HG03520 (cell line): Measurements from ENCODE around the gene SHISA9.

Experiments used
- ATAC-seq: cut with Tn5 transposase; IDR thresholded peaks from one replicate; pipeline ENCODE4 v1.9.1; 2021; ENCODE audit warnings: mild to moderate bottlenecking, moderate library complexity; ENCODE audit not compliant: unreplicated experiment

Gene SHISA9

DNA sequence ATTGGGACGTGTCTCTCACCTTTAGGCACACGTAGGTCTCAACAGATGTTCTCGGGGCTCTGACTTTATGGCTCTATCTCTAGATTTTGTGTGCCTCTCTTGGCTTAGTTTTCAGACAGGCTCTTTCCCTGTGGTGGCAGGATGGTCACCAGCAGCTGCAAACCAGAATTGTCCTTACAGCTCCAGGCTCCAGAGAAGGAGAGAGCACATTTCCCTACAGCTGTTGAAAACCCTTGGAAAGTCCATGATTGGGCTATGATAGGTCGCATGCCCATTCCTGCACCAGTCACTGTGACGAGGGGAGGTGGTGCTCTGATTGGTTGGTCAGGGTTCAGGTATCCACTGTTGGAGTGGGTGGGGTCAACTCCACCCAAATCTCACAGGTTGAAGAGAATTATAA, 41.5 kb downstream of the SHISA9 start:
- ATAC-seq, result no peak

DNA sequence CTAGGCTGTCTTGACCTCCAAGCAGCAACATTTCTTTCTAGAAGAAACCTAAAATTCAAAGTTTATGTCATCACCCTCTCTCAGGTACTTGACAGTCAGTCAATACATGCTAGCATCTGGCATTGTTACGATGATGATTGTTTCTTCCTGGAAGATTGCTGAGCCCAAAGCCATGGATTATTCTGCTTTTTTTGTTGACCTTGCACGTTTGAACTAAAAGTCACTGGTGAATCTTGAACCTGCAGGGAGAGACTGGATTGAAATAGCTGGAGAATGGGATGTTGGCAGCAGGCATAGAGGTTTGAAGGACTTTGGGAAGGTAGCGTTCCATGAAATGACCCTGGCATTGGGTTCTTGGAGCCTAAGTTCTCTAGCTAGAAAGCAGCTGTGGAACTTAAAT, 42.9 kb downstream of the SHISA9 start:
- no peak for ATAC-seq

DNA sequence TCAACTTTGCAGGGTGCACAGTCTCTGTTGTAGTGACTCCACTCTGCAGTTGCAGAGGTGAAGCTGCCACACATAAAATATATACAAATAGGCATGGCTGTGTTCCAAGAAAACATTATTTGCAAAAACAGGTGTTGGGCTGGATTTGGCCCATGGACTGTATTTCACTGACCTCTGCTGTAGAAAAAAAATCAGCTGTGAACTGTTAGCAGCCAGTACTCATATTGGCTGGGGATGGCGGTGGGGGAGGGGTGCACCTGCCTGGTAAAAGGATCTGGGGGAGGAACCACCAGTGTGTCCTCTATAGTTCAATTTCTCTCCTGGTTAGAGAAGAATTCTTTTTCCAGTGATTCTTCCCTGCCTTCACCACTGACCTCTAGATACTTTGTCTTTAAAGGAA, 50.0 kb downstream of the SHISA9 start:
- ATAC-seq, result no peak

DNA sequence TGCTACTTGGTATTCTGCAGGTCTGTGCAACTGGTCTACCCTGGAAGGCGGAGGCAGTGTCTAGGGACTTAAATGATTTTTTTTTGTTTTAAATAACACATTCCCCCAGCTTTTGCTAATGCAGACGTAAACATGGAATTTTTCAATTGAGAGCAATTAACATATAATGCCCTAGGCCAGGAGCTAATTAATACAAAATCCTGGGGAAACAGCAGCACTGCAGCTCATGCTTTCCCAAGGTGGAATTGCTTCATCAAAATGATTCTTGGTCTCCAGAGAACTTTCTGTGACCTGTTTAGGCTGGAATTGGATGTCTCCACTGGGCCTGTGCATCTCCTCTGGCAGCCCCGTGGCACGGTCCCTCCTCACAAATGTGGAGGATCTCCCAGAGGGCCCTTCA, 50.6 kb downstream of the SHISA9 start:
- no peak for ATAC-seq

DNA sequence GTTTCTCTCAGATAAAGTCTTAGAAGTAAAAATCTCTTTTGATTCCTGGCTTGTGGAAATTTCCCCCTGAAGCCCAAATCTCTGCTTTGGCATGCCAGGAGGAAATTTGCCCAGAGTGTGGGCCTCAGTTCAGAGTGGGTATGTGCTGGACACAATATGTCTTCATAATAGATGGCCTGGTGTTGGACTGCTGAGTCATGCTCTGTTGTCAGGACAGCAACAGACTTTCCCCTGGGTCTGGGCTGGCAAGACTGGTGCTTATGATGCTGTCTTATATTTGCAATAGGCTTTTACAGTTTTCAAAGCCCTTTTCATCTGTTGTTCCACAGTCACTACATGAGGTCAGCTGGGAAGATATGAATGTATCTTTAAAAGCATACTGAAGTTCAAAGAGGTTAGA, 57.0 kb downstream of the SHISA9 start:
- no peak for ATAC-seq

DNA sequence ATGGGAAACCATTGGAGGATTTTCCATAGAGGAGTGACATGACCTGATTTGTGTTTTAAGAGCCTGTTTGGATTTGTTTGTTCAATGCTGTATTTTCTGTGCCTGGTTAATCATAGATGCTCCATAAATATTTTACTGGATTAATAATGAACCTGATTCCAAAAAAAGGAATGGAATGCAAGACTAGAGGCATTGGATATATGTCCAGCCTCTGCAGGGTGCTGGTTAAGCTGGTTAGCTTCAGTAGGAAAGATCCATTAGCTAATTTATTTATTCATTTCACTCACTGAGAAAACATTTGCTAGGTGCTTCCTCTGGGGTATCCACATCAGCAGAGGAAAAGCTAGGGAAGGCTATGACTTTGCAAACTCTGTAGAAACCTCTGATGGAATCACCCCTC, 57.7 kb downstream of the SHISA9 start:
- ATAC-seq, result no peak

DNA sequence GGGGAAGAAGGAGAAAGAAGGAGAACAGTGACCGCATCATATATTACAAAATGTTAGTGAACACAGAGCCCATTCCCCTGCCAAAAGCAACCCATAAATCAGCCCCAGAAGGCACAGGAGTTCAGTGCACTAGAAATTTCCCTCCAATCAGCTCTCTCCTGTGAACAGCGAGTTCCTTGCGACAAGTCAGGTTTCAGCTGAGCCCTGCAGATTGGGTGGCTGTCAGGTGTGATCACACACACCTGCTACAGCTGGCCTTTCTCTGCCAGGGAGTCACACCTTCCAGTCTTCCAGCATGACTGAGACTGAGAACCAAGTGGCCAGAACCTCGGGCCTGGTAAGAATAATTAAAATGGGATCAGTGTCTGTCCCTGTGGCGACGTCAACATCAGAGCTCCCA, 60.2 kb downstream of the SHISA9 start:
- no peak for ATAC-seq

DNA sequence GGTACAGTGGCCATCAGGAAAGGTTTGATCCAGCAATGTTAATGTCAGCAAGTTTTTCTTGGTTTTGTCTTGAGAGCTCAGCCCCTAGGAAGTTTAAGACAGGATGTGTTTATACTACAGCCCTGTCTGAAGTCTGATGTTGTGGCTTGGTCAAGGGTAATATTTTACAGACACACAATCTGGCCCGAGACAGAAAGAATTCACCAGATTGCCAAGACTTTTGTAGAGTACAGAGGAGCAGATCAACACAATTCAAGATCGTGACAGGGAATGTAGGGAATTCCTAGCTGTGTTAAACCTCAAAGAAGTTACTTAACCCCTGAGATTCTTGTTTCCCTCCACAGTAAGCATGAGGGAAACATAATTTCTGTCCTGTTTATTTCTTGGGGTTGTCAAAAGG, 63.1 kb downstream of the SHISA9 start:
- ATAC-seq, result no peak

DNA sequence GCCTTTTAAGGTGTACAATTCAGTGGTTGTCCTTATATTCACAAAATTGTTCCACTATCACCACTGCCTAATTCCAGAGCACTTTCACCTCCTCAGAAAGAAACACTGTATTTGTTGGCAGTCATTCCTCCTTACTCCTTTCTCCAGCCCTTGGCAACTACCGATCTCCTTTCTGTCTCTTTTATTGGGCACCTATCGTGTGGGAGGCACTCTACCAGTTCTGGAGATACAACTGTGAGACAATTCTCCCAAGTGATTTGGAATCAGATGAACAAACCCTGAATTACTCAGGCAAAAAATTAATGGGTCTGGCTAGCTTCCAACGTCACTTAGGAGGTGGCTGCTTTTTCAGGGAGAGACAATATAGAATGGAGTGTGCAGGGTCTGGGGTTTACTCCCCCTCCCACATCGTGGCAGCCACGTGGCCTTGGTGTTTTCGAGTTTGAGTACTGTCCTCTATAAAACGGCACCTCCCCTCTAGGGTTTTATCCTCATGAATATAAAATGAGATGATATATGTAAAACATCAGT, 63.9 kb downstream of the SHISA9 start:
- ATAC-seq, result no peak

DNA sequence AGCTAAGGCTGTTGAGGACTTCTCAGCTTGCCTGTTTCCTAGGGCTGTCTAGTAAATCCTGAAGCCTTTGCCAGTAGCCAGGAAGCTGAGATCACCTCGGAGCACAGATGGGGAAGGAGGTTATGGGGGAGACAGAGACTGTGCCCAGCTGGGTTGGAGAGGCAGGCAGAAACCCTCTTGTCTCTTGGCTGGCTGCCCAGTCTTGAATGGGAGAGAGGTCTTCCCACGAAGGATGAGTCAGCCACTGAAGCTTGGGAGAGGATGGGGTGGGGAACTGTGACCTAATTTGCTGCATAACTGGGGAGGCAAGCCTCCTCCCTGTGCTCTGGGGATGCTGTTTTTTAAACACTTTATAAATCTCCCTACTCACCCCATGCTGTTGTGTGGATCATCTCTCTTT, 69.8 kb downstream of the SHISA9 start:
- ATAC-seq, result no peak

DNA sequence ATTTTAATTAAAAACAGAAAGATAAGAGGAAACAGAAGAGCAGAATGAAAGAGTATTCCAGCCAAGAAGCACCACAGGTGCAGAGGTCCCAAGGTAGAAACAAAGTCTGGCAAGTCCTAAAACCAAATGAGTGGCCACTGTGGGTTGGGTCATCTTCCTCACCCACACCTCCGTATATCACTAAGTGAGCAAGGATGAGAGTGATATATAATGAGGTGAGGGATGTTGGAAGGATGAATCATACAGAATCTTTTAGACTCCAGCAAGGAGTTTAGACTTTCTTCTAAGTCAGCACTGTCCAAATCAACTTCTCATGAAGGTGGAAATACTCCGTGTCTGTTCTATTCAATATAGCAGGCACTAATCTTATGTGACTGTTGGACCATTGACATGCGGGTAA, 70.8 kb downstream of the SHISA9 start:
- ATAC-seq, result no peak

DNA sequence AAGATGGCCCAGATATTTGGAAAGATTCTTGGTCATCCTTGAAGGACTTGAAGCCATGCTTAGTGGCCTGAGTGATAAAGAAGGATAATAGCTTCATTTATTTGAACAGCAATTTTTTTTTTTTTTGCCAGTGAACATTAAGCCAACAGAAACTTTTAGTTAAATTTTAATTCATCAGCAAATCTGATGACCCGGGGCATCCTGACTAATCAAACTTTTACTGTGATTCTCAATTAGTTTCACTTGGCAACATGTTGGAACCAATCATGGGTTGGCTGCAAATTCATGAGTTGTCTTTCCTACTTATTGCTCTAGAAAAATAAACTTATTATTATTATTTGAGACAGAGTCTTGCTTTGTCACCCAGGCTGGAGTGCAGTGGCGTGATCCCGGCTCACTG, 74.4 kb downstream of the SHISA9 start:
- no peak for ATAC-seq

DNA sequence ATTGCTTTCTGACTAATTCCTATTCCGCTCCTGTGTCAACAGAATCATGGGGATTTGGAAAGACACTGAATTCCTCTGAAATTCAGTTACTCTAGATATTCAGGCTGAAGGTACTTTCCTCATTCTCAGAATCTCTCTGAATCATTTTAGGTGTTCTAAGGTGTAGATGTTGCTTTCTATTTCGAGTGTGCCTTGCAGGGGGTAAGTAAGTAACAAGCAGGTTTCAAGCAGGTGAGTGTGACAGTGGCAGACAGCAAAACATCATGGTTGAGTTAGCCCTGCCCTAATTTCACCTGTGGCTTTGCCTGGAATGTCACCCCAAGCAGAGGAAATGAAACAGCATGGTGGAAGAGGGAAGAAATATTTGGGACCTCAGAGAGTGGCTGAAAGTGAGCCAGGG, 75.1 kb downstream of the SHISA9 start:
- ATAC-seq, result no peak

DNA sequence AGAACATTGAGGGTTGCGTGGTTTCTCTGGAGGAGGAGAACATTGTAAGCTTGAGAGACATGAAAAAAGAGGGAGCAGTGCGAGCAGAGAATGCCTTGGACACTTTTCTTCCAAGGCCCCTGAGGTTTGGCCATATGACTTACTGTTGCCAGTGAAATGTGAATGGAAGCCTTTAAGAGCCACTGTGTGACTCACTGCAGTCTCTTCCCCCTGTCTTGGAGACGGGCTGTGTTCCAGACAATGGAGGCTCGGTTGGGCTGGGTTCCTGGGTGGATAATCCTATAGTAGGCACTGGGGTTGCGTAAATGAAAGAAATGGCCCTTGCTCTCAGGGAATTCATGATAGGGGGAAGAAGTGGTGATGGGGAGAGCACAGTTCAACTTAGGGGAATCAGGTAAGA, 75.5 kb downstream of the SHISA9 start:
- ATAC-seq, result no peak

DNA sequence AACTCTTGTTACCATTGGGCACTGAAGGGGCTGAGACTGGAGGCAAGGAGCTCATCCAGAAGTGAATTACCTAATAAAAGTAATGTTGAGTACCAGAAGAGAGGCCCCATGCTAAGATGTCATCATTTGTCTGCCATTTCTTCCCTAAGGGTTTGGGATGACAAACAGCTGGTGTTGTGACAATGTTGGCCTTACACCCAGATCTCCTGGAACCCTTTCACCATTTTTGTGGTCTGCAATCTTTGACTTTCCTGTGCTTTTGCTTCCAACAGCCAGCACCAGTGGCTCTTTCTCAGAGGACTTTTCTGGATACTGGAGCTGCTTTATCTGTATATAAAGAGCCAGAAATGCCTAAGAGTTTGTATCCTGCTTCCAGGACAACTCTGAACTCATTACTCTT, 84.1 kb downstream of the SHISA9 start:
- no peak for ATAC-seq

DNA sequence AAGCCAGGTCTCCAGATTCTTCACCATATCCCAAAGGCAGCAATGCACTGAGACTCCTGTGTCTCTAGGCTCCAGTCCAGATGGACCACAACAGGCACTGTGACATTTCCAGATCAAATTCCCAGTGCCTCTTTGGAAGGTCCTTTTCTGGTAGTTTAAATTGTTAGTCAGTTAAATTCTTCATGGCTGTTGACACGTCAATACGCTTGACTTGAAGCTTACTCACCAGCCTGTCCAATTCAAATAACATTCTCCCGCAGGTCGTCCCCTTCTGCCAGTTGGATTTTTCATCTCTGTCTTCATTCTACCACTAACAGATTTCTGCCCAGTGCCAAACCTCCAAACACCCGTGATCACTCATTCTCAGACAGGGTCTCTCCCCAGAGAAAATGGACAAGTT, 86.7 kb downstream of the SHISA9 start:
- ATAC-seq, result no peak

DNA sequence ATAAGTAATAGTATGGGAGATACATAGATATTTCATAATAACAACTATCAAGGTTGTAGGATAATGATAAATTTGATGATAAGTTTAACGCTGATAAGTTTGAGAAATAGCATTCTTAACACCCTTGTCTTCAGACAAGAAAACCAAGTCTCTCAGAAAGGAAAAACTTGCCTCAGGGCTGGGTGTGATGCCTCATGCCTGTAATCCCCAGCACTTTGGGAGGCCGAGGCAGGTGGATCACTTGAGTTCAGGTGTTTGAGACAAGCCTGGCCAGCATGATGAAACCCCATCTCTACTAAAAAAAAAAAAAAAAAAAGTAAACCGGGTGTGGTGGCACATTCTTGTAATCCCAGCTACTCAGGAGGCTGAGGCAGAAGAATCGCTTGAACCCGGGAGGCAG, 90.7 kb downstream of the SHISA9 start:
- no peak for ATAC-seq

DNA sequence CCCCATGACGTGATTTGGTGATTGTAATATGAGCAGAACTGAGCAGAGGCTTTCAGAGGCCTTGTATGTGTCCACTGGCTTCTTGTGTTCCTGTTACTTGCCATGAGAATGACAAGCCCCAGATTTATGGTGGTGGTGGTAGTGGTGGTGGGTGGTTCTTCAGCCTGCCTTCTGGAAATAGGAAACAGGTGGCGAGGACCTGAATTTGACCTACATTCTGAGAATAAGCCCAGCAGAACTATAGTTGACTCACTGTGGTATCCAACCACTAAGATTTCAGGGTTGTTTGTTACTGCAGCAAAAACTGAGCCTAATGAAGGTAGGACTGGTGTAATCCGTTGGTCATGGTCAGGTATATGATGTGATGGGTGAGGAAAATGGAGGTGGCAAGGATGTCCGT, 93.0 kb downstream of the SHISA9 start:
- ATAC-seq, result no peak

DNA sequence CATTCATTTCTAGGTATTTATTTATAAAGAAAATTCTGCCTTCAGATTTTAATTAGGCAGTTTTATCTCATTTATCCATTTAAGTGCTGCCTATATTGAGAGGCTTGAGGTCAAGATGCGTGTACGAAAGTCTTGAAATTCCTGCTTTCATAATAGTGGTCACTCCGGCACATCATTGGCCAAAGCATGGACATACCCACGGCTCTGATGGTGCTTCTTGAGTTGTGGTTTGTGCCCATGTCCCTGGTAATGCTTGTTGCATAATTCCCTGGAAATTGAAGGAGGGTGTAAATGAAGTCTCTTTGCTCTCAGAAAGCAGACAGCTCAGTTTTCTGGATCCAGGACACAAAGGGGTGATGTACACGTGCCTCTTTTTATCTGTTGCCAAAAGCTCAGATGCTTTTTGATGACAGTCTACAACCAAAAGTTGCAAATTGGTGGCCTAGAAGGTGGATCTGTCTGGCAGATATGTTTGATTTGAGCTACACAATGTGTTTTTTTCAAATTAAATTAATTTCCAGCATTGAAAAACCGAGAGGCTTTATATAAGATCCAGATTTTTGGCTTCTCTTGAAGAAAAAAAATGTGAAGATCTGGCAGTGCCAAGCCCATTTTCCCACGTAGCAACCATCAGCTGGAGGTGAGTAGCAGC, 94.4 kb downstream of the SHISA9 start:
- ATAC-seq, result no peak

DNA sequence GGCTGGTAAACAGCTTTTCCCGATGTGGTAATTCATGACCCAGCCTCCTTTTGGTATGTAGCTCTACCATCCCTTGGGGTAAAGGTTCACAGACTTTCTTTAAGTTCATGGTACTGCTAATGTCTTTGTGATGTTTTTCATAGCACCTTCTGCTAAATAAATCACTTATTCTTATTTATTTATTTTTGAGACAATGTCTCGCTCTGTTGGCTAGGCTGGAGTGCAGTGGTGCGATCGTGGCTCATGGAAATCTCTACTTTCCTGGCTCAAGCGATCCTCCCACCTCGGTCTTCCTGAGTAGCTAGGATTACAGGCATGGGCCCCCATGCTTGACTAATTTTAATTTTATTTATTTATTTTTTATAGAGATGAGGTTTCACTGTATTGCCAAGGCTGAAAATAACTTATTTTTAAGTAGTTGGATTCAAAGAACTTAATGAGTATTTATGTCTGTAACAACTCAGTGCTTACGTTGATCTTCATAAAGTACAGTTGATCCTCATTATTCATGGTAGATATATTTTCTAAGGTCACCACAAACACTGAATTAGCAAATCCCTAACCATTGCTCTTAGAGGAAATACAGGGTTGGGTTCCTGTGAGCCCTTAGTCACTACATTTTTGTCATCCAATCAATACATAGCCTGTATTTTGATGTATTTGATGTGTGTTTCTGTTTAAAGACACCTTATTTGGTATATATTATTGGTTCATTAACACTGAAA, 97.1 kb downstream of the SHISA9 start:
- no peak for ATAC-seq

DNA sequence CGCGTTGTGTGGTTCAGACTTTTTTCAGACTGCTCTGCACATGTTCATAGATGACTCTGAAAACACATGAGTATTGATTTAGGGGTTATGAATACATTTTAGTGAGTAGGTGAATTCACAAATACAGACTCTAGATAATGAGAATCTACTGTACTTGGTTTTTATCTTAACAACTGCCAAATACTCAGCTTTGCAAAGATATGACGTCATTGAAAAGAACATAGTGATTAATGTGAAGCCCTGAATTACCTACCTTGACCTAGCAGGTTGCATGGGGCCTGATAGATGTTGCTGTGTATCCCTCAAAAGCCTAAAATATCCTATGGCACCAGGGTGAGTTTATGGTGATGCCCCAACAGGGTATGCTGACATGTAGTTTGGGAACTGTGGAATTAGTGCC, 98.0 kb downstream of the SHISA9 start:
- ATAC-seq, result no peak

DNA sequence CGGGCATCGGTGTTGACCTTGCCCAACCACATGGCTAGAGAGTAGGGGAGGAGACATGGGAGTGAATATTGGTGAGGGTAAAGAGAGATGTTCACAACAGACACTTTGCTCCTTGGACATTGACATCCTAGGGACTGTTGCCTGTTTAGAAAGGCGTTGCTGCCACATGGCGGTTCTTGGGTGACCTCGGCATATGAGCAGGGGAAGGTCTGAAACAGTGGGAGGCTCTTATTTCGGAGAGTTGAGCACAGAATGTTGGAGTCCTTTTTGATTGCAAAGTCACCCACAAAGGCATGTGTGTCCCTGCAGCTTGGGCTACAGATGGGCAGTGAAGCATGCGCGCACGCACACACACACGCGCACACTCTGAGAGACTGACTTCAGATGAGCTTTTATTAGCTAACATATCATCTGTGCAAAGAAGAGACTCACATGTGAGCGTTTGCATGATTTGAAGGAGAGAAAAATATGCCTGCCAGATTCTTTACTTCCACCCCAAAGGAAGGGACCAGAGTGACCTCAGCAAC, 104.4 kb downstream of the SHISA9 start:
- no peak for ATAC-seq
